ENCODE measurements around the gene STAB1. TPM values are rescaled to one million over a fixed set of nuclear protein-coding genes. Genes with fewer than 3 reads are reported as not detected.

STAB1 gene
- total and polyA plus RNA-seq, 2 of the 8 experiments (the other 6 are each of a cell fraction or from before 2014, with no cell fraction given): 1.0 to 1.9 TPM

DNA sequence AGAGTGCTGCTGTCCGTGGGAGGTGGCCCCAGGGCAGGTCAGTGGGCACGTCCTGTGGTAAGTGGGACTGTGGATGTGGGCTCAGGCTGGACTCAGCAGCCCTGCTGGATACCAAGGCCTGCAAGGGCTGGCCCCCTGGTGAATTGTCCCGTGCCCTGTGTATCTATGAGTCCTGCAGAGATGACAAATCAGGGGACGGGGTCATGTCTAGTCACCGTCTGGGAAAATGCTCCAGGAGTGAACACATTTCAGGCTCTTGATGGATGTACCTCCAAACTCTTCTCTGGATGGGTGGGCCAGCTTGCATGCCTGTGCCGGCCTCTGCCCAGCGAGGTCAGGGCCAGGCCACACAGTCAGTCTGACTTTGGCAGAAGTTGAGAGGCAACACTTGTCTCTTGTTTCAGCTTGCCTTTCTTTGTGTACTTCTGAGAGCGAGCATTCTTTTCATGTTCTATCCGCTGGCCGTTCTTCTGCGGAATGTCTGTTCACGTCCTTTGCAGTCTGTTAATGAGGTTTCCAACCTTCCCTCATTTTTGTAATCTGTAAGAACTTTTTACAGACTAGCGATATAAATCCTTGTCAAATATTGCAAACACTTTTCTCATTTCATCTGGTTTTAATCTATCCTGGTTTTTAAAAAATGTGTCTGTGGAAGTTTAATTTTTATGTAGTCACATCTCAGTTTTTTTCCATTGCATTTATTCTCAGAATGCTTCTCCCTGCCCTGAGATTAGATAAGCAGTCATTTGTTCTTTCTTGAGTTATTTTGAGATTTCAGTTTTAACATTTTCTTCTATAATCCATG is 11.4 kb upstream of the STAB1 start:
- FAIRE-seq: no peak
- H2BK5ac ChIP-seq (ENCODE audit: low read depth, low read length): no peak overlapping the region
- no peak overlapping the region for H3K18ac ChIP-seq (ENCODE audit: extremely low read depth, low read length)
- H2BK15ac ChIP-seq (ENCODE audit: low read length): no peak overlapping the region
- H3K9ac ChIP-seq (replicated peaks in 1 of 4; ENCODE audit: extremely low read depth in 1 of 4, low read depth in 3 of 4, low read length in 3 of 4): no peak overlapping the region
- peaks cover 0 to 16% of the 10 kb centered on the region in 2 experiments for H4K20me1 ChIP-seq (replicated peaks in 1 of 2; ENCODE audit: control insufficient read depth in 1 of 2, insufficient read depth in 2 of 2, low read length in 2 of 2)
- peaks cover 2% of the 10 kb centered on the region; the same call in 1 of the 2 replicates for H3K79me1 ChIP-seq (ENCODE audit: low read depth, low read length)
- no peak overlapping the region for H3K14ac ChIP-seq (ENCODE audit: insufficient read length)
- peaks cover 27 to 56% (median 40%) of the 10 kb centered on the region in 4 experiments for H3K36me3 ChIP-seq (ENCODE audit: control insufficient read depth in 2 of 4, insufficient read depth in 4 of 4, low read length in 3 of 4)
- H3K56ac ChIP-seq (replicated peaks; ENCODE audit: insufficient read length, low read depth, low read length): no peak overlapping the region
- H3K23me2 ChIP-seq (ENCODE audit: low read depth, low read length): no peaks in the 10 kb centered on the region
- no peaks in the 10 kb centered on the region for H3K4me1 ChIP-seq (replicated peaks in 1 of 4; ENCODE audit: control insufficient read depth in 3 of 4, insufficient read depth in 4 of 4, low read length in 3 of 4)
- H2BK12ac ChIP-seq (ENCODE audit: low read depth, low read length): no peak overlapping the region
- H3K4ac ChIP-seq (replicated peaks; ENCODE audit: insufficient read length, low read depth, low read length): no peak overlapping the region
- H3K79me2 ChIP-seq (ENCODE audit: control insufficient read depth in 1 of 2, insufficient read depth in 2 of 2, low read length in 2 of 2): no peaks in the 10 kb centered on the region
- no peak overlapping the region for H3K4me3 ChIP-seq (ENCODE audit: extremely low read depth in 1 of 4, insufficient read depth in 2 of 4, low read depth in 3 of 4, low read length in 4 of 4)
- H4K5ac ChIP-seq (ENCODE audit: insufficient read length, low read depth, low read length): no peak overlapping the region
- WGBS, 2 experiments (ENCODE audit: extremely low coverage in 1 of 2, insufficient coverage in 1 of 2, insufficient read length in 1 of 2, insufficient replicate concordance in 2 of 2, low coverage in 1 of 2, low lambda C conversion rate in 2 of 2, missing lambda C conversion rate in 1 of 2): 97% methylated on average over 13 of the region's 13 CpGs; no CpG with 5 or more reads in 1 of the 2 experiments
- H2AFZ ChIP-seq (ENCODE audit: low read length): no peak overlapping the region
- no peak overlapping the region for H3K23ac ChIP-seq (ENCODE audit: insufficient read length)
- no peaks in the 10 kb centered on the region for H3K27me3 ChIP-seq (replicated peaks in 1 of 4; ENCODE audit: control insufficient read depth in 3 of 4, extremely low read depth in 1 of 4, insufficient read depth in 3 of 4, low read length in 3 of 4)
- H3K4me2 ChIP-seq (ENCODE audit: insufficient read depth in 1 of 2, low read depth in 2 of 2, low read length in 2 of 2): no peak overlapping the region
- no peak overlapping the region for H2BK20ac ChIP-seq (ENCODE audit: low read length)
- no peak overlapping the region; the same call in 1 of the 2 replicates for H4K8ac ChIP-seq (ENCODE audit: extremely low read depth, insufficient read depth, low read length)
- H3K9me3 ChIP-seq (ENCODE audit: insufficient read depth in 2 of 2, low read depth in 1 of 2, low read length in 1 of 2): no peaks in the 10 kb centered on the region
- 0 out of 2 replicates have a peak overlapping the region, but pooled peaks have one; percentile 37 for H3K27ac ChIP-seq (ENCODE audit: low read depth, low read length)
- H2BK120ac ChIP-seq (replicated peaks; ENCODE audit: low read depth, low read length): no peak overlapping the region
- DNase-seq (ENCODE audit: low read depth in 1 of 2, low spot score in 2 of 2): no peak
- CTCF ChIA-PET (ENCODE audit: partially characterized antibody): interaction anchor here (0.8 to 3.1 kb wide), 8 partner anchors 12 to 128 kb away, joined by 3 to 28 read pairs (median 10); no protein-coding TSS in a partner anchor
- H2AK5ac ChIP-seq (ENCODE audit: low read depth, low read length): no peak overlapping the region
- POLR2A ChIA-PET (ENCODE audit: partially characterized antibody): interaction anchor here (0.9 to 1.4 kb wide), 2 partner anchors 8 to 28 kb away, joined by 3 read pairs; no protein-coding TSS in a partner anchor
- no peak overlapping the region for H4K91ac ChIP-seq (replicated peaks; ENCODE audit: insufficient read length, low read length)
- TF ChIP-seq NANOG (IDR thresholded peaks at IDR 0.05; ENCODE audit: insufficient read depth, low read depth, low read length, poor library complexity, severe bottlenecking): no peak
- TF ChIP-seq CREB1 (IDR thresholded peaks at IDR 0.05): no peak
- no peak for TF ChIP-seq CHD1 (IDR thresholded peaks at IDR 0.05; ENCODE audit: low read depth, low read length)
- TF ChIP-seq KDM4A (IDR thresholded peaks at IDR 0.05; ENCODE audit: low read depth, low read length, severe bottlenecking): no peak
- no peak for TF ChIP-seq CTBP2 (IDR thresholded peaks at IDR 0.05; ENCODE audit: borderline replicate concordance, insufficient read depth, insufficient read length, low read length)
- no peak for TF ChIP-seq TEAD4 (IDR thresholded peaks at IDR 0.05; ENCODE audit: low read depth, low read length)
- TF ChIP-seq NRF1 (IDR thresholded peaks at IDR 0.05; ENCODE audit: low read depth, low read length): no peak
- TF ChIP-seq, protein P1, sequence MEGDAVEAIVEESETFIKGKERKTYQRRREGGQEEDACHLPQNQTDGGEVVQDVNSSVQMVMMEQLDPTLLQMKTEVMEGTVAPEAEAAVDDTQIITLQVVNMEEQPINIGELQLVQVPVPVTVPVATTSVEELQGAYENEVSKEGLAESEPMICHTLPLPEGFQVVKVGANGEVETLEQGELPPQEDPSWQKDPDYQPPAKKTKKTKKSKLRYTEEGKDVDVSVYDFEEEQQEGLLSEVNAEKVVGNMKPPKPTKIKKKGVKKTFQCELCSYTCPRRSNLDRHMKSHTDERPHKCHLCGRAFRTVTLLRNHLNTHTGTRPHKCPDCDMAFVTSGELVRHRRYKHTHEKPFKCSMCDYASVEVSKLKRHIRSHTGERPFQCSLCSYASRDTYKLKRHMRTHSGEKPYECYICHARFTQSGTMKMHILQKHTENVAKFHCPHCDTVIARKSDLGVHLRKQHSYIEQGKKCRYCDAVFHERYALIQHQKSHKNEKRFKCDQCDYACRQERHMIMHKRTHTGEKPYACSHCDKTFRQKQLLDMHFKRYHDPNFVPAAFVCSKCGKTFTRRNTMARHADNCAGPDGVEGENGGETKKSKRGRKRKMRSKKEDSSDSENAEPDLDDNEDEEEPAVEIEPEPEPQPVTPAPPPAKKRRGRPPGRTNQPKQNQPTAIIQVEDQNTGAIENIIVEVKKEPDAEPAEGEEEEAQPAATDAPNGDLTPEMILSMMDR (IDR thresholded peaks at IDR 0.05; ENCODE audit: control extremely low read depth in 1 of 3, insufficient read depth in 1 of 3, low read depth in 1 of 3, low read length in 3 of 3): no peak
- no peak for TF ChIP-seq BACH1 (IDR thresholded peaks at IDR 0.05; ENCODE audit: low read length)
- TF ChIP-seq CHD2 (IDR thresholded peaks at IDR 0.05; ENCODE audit: low read length): no peak
